Measurements from ENCODE around the gene SYTL4.
"Not testable (repeated sequence)": the region's sequence is repeated elsewhere in the genome, so short reads cannot be mapped to it uniquely, and the experiment has no call there.

SYTL4 gene

GRCh38 chrX:100731441-100732281 is at the start of gene SYTL4:
Gene SYTL4 (minus strand): TSS chrX:100732121. CDS start chrX:100702037, 30,084 bp downstream.
- DNase-seq (ENCODE audit: low read depth) = peak; percentile 2

DNA sequence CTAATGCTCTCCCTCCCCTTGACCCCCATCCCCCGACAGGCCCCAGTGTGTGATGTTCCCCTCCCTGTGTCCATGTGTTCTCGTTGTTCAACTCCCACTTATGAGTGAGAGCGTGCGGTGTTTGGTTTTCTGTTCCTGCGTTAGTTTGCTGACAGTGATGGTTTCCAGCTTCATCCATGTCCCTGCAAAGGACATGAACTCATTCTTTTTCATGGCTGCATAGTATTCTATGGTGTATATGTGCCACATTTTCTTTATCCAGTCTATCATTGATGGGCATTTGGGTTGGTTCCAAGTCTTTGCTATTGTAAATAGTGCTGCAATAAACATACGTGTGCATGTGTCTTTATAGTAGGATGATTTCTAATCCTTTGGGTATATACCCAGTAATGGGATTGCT is 37.5 kb upstream of the SYTL4 start:
- DNase-seq (ENCODE audit: low read depth) = not testable (repeated sequence)

- peak; percentile 33 for DNase-seq (ENCODE audit: low read depth)
These were observed 36.9 kb upstream of the SYTL4 start for GRCh38 chrX:100768679-100769338.

- DNase-seq (ENCODE audit: low read depth) = no peak
These were observed 19.0 kb upstream of the SYTL4 start for GRCh38 chrX:100750883-100751282.

GRCh38 chrX:100748108-100748507 is 16.2 kb upstream of the SYTL4 start:
- no peak for DNase-seq (ENCODE audit: low read depth)

- no peak for DNase-seq (ENCODE audit: low read depth)
These were observed 15.8 kb upstream of the SYTL4 start for GRCh38 chrX:100747703-100748102.

GRCh38 chrX:100747090-100747489 is 15.2 kb upstream of the SYTL4 start:
- DNase-seq (ENCODE audit: low read depth) = no peak

DNA sequence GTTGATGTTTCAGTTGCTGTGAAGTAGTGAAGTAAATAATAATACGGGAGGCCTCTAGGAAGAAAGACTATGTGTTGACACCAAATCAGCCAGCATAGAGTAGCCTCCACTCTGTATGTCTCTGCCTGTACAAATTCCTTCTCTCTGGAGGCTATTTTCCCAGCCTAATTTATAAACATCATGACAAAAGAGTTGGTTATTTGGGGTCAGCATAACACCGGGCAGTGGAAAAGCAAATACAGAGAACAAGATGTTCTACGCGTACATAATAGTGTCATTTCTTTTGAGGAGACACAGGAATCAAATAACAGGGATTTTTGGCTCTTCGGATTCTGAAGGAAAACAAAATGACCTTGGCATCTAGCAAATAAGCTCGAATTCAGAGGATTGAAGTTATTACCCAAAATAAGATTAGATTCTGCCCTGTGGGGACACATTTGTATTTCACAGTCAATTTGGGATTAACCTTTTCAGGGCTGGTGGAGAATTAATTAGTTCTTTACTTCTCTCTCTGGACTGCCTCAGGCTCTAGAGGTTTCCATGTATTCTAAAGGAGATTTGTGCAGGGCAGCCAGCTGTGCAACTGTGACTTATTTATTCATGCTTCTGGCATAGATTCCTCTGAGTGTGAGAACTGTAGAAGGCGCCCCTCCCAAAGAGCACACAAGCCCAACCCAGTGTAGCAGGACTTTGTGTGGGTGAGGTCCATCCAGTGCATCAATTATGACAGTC is 14.1 kb upstream of the SYTL4 start:
- DNase-seq (ENCODE audit: low read depth) = peak; percentile 5

DNA sequence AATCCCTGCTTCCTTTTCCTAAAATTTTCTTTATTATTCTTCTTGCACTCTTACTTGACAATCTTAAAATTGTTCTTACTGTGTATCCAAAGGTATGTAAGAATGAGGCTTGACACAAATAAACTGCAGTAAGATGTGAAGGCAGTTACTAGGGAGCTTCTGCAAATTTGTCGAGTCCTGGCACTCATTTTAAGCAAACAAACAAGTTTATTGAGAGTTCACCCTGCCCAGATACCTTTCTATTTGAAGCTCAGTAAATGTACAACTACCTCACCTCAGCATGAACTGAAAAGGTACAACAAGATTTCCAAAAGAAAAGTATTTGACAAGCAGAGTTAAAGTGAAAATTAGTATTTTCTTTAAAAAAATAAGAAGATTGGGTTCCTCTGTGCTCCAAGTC is 13.3 kb upstream of the SYTL4 start:
- no peak for DNase-seq (ENCODE audit: low read depth)

GRCh38 chrX:100743009-100743607 is 11.2 kb upstream of the SYTL4 start:
- DNase-seq (ENCODE audit: low read depth) = no peak

GRCh38 chrX:100724006-100724405 is 7.9 kb downstream of the SYTL4 start:
- DNase-seq (ENCODE audit: low read depth) = not testable (repeated sequence)

- no peak for DNase-seq (ENCODE audit: low read depth)
These were observed 10.6 kb downstream of the SYTL4 start for GRCh38 chrX:100721328-100721727.

DNA sequence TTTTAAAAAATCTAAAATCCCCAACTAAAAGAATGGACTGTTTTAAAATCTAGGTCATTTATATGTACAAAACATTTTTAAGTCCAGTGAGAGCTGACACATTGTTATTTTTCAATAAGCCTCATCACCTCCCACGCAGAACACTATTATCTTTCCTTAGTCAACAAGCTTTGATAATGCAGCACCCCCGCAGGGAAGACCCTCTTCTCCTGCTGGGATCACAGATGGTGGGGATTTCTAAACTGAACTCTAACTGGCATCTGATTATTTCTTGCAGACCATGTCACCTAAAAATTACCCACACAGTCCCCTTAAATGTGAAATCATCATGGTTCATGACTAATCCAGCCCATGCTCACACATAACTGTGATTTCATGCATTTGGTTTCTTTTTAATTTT is 11.6 kb downstream of the SYTL4 start:
- DNase-seq (ENCODE audit: low read depth) = no peak

DNA sequence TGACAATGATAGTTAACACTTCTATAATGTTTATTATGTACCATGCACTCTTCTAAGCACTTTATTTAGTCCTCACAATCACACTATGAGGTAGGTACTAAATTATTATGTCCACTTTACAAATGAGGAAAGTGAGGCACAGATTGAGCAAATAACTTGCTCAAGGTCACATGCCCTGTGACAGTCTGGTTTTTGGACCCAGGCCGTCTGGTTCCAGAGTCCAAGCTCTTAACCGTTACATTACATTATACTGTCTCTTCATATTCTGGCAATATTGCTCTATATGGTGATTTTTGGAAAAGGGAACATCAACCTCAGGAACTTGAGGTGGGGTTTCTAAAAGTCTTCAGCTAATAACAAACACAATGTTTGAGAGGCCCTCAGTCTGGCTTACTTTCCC is 12.8 kb downstream of the SYTL4 start:
- DNase-seq (ENCODE audit: low read depth) = no peak

DNA sequence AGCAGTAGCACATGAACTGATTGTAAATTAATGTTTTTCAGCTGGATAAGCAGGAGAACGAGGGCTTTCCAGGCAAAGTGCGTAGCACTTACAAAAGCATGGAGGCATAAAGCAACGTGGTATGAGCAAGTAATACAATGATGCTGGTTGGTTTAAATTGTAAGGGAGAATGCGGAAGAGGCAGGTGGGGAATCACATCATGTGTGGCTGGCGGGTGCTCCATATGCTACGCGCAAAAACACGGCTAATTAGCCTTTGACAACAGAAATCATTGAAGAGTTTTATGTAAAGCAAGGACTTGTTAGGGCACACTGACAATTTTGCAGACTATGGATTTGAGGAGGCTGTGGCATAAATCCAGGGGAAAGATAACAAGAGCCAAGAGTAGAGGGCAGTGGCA is 14.6 kb downstream of the SYTL4 start:
- DNase-seq (ENCODE audit: low read depth) = no peak

- DNase-seq (ENCODE audit: low read depth) = no peak
These were observed 21.1 kb downstream of the SYTL4 start for GRCh38 chrX:100710816-100711215.

- no peak for DNase-seq (ENCODE audit: low read depth)
These were observed 27.2 kb downstream of the SYTL4 start for GRCh38 chrX:100704581-100705203.

DNA sequence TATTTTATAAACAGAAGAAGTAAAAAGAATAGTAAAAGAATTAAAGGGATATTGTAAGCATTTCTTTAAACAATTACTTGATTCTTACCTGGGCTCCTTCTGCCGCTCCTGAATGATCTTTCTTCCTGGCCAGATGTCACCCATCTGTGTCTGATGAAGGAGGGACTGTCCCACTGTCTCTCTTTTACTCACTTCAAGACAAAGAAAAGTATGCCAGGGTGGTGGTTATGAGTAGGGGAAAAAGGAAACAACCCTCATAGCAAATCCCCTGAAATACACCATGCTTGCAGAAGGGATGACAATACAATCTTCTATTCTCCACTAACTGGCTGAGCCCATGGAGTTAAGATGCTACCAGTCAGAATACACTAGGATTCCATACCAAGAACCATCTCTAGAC is 31.1 kb downstream of the SYTL4 start:
- DNase-seq (ENCODE audit: low read depth) = no peak

- no peak for DNase-seq (ENCODE audit: low read depth)
These were observed 33.4 kb downstream of the SYTL4 start for GRCh38 chrX:100698551-100698950.

GRCh38 chrX:100696699-100697351 is 35.1 kb downstream of the SYTL4 start:
- no peak for DNase-seq (ENCODE audit: low read depth)

- no peak for DNase-seq (ENCODE audit: low read depth)
These were observed 35.9 kb downstream of the SYTL4 start for GRCh38 chrX:100695991-100696390.
